Left lung (tissue), 10 donors: ENCODE data around the gene TNFRSF14. TPM values are rescaled to one million over a fixed set of nuclear protein-coding genes. Genes with fewer than 3 reads are reported as not detected.

Source experiments
- ATAC-seq: fragments of 200-7000 bp; cut with Tn5 transposase; one replicate; pipeline ENCODE4 v1.9.1; 2020; ENCODE audit warnings: moderate library complexity
- DNase-seq, 4 donors: peaks; one replicate each; pipeline ENCODE4 v3.0.0-alpha.2; 2013 to 2020
- H3K27ac ChIP-seq, 2 donors: fragments of 200-600 bp; sonication (generic) in 1 of 2; one replicate each; pipeline versions ENCODE4 v1.5.0 to v1.8.0; 2020 to 2021
- H3K27me3 ChIP-seq, 2 donors: fragments of 200-600 bp; sonication (generic) in 1 of 2; one replicate each; pipeline versions ENCODE4 v1.5.0 to v1.8.0; 2020 to 2021
- H3K36me3 ChIP-seq, 2 donors: fragments of 200-600 bp; sonication (generic) in 1 of 2; one replicate each; pipeline versions ENCODE4 v1.5.0 to v1.8.0; 2020 to 2021
- H3K4me1 ChIP-seq, 2 donors: fragments of 200-600 bp; one replicate each; pipeline ENCODE4 v1.8.0; 2021
- H3K4me3 ChIP-seq, 2 donors: fragments of 200-600 bp; sonication (generic) in 1 of 2; one replicate each; pipeline versions ENCODE4 v1.5.0 to v1.8.0; 2020 to 2021; ENCODE audit warnings: mild to moderate bottlenecking in 1 of 2
- H3K9me3 ChIP-seq, 2 donors: fragments of 200-600 bp; sonication (generic) in 1 of 2; one replicate each; pipeline versions ENCODE4 v1.5.0 to v1.8.0; 2020 to 2021
- intact Hi-C, 2 donors: fragments of 100-400 bp; cut with DNase I; formaldehyde crosslinking; loops; one replicate each; pipeline versions ENCODE4 v1.11.2 to v1.14.2; 2022
- polyA plus RNA-seq, 6 donors: library from polyadenylated mRNA; unstranded; fragments of 120-200 nt; gene quantifications; one replicate each; pipeline ENCODE4 v1.2.1, GENCODE V29; 2013; ENCODE audit not compliant: insufficient read length in 6 of 6
- total RNA-seq, 2 donors: library from RNA; stranded (reverse); fragmentation: NEBNext Ultra II Directional; extraction: Animal tissue kit (Norgen Biotek cat#: 25700); gene quantifications; one replicate each; pipeline ENCODE4 v1.2.1, GENCODE V29; 2021
- TF ChIP-seq, protein P1 (sequence below), 2 donors: fragments of 200-600 bp; sonication (generic) in 1 of 2; IDR thresholded peaks; one replicate each; pipeline versions ENCODE4 v1.5.0 to v1.8.0; 2021; ENCODE audit warnings: antibody characterized with exemption in 2 of 2
- donor health status: DM: no; HTN: yes; CAD: no.
- donor health status: DM: no; HTN: no; CAD: no.

TNFRSF14 gene
- total and polyA plus RNA-seq, 8 donors: 24.2 to 109 (median 30.3) TPM

DNA sequence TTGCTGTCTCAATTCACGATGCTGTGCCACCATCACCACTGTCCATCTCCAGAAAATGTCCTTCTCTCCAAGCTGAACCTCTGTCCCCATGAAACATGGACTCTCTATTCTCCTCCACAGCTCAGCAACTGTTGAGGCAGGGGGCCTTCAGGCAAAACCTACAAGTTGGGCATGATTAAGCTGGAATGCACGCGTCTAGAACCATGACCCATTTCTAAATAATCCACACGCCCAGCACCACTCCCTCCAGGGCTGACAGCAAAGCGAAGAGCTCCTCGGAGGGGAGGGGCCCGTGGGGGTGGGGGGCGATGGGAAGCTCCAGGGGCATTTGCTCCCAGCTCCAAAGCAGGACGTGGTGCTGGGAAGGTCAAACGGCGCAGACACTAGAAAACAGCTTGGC lies 22.8 kb upstream of the TNFRSF14 start:
- Histone ChIP-seq H3K9me3 (no peaks in the 10 kb centered on the region), H3K27ac (no peak overlapping the region), H3K36me3 (no peaks in the 10 kb centered on the region), H3K4me3 (no peak overlapping the region), H3K27me3 (peaks cover 24 to 82% of the 10 kb centered on the region in 2 donors), H3K4me1 (peaks cover 11 to 37% of the 10 kb centered on the region in 2 donors)
- TF ChIP-seq, protein P1, sequence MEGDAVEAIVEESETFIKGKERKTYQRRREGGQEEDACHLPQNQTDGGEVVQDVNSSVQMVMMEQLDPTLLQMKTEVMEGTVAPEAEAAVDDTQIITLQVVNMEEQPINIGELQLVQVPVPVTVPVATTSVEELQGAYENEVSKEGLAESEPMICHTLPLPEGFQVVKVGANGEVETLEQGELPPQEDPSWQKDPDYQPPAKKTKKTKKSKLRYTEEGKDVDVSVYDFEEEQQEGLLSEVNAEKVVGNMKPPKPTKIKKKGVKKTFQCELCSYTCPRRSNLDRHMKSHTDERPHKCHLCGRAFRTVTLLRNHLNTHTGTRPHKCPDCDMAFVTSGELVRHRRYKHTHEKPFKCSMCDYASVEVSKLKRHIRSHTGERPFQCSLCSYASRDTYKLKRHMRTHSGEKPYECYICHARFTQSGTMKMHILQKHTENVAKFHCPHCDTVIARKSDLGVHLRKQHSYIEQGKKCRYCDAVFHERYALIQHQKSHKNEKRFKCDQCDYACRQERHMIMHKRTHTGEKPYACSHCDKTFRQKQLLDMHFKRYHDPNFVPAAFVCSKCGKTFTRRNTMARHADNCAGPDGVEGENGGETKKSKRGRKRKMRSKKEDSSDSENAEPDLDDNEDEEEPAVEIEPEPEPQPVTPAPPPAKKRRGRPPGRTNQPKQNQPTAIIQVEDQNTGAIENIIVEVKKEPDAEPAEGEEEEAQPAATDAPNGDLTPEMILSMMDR (IDR thresholded peaks at IDR 0.05): no peak
- ATAC-seq (no peak), DNase-seq (no peak)
- intact Hi-C loops: no loop called here

- no peaks in the 10 kb centered on the region for H3K9me3 ChIP-seq
These were observed 21.9 kb upstream of the TNFRSF14 start for GRCh38 chr1:2534315-2534686.

GRCh38 chr1:2534687-2535441 lies 21.3 kb upstream of the TNFRSF14 start:
- TF ChIP-seq, protein P1 (IDR thresholded peaks at IDR 0.05): no peak
- Histone ChIP-seq H3K4me3 (no peak overlapping the region), H3K27ac (peak overlapping the region in 1 of 2 donors; percentile 28), H3K27me3 (peaks cover 21 to 82% of the 10 kb centered on the region in 2 donors), H3K4me1 (peaks cover 7 to 22% of the 10 kb centered on the region in 2 donors), H3K36me3 (no peaks in the 10 kb centered on the region), H3K9me3 (no peaks in the 10 kb centered on the region)
- ATAC-seq (peak; percentile 79), DNase-seq (peak in 1 of 4 donors; percentile 82)
- intact Hi-C loops: no loop called here

More at GRCh38 chr1:2534315-2534686, 21.9 kb upstream of the TNFRSF14 start:
- H3K4me3 ChIP-seq: no peak overlapping the region
- intact Hi-C loops: no loop called here
- TF ChIP-seq, protein P1 (IDR thresholded peaks at IDR 0.05): no peak
- no peaks in the 10 kb centered on the region for H3K36me3 ChIP-seq
- no peak for ATAC-seq
- peaks cover 24 to 82% of the 10 kb centered on the region in 2 donors for H3K27me3 ChIP-seq
- H3K4me1 ChIP-seq: peaks cover 7 to 28% of the 10 kb centered on the region in 2 donors
- H3K27ac ChIP-seq: no peak overlapping the region
- no peak for DNase-seq

- intact Hi-C loops: no loop called here
- H3K27ac ChIP-seq: peak overlapping the region in 1 of 2 donors; percentile 28
- H3K4me1 ChIP-seq: peaks cover 7 to 16% of the 10 kb centered on the region in 2 donors
- DNase-seq (no peak), ATAC-seq (no peak)
- H3K36me3 ChIP-seq: no peaks in the 10 kb centered on the region
- H3K4me3 ChIP-seq: no peak overlapping the region
- peaks cover 18 to 82% of the 10 kb centered on the region in 2 donors for H3K27me3 ChIP-seq
- TF ChIP-seq, protein P1 (IDR thresholded peaks at IDR 0.05): no peak
- no peaks in the 10 kb centered on the region for H3K9me3 ChIP-seq
These were observed 20.7 kb upstream of the TNFRSF14 start for GRCh38 chr1:2535455-2535854.

DNA sequence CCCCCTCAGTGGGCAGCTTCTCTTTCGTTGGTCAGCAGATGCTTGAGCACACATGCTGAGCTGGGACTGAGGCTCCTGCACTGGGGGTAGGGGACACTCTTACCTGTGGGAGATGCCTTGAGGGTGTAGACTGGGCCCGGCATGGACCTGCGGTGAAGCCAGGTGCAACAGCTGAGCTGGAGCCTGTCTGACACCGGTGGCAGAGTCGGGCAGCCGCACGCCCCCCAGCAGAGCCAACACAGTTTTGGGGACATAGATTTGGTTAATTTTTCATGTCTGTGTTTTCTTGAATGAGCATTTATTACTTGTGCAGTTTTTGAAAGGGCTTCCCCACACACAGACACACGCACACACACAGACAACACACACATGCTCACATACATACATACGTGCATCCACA lies 20.2 kb upstream of the TNFRSF14 start:
- intact Hi-C loops: no loop called here
- H3K4me3 ChIP-seq: no peak overlapping the region
- H3K27ac ChIP-seq: no peak overlapping the region
- H3K9me3 ChIP-seq: no peaks in the 10 kb centered on the region
- H3K36me3 ChIP-seq: no peaks in the 10 kb centered on the region
- peaks cover 2 to 16% of the 10 kb centered on the region in 2 donors for H3K4me1 ChIP-seq
- TF ChIP-seq, protein P1 (IDR thresholded peaks at IDR 0.05): no peak
- DNase-seq: no peak
- no peak for ATAC-seq
- peaks cover 13 to 82% of the 10 kb centered on the region in 2 donors for H3K27me3 ChIP-seq
